DND-41 (cell line): Measurements from ENCODE around the gene HDAC4.

Source experiments
- EZH2 ChIP-seq: IDR thresholded peaks from 3 replicates; pipeline ENCODE4 v1.6.1; 2012; ENCODE audit warnings: borderline replicate concordance, low read depth, mild to moderate bottlenecking, moderate library complexity, low read length, inconsistent platforms; ENCODE audit not compliant: severe bottlenecking
- TF ChIP-seq, protein P1 (sequence below): IDR thresholded peaks from 2 replicates; pipeline ENCODE4 v1.5.1; 2012; ENCODE audit warnings: borderline replicate concordance, low read length, moderate library complexity, mild to moderate bottlenecking; ENCODE audit not compliant: poor library complexity, severe bottlenecking; ENCODE audit errors: extremely low read depth

DNA sequence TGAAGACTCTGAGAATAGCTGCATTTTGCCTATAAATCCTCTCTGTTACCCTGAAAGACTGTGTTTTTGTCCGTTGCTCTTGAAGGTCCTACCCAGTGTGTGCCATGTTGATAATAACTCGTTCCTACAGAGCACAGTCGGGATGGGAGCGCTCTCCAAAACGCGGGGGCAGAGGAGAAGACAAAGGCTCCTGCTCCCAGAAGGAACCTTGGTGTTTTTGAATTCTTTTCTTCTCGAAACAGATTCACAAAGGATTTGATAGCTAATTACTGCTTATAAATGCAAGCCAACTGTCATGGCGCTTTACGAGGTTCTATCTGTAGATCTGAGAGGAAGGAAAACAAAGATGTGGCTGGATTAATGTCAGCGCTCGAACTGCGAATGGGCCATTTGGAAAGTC, 19.3 kb upstream of the HDAC4 start:
- TF ChIP-seq, protein P1, sequence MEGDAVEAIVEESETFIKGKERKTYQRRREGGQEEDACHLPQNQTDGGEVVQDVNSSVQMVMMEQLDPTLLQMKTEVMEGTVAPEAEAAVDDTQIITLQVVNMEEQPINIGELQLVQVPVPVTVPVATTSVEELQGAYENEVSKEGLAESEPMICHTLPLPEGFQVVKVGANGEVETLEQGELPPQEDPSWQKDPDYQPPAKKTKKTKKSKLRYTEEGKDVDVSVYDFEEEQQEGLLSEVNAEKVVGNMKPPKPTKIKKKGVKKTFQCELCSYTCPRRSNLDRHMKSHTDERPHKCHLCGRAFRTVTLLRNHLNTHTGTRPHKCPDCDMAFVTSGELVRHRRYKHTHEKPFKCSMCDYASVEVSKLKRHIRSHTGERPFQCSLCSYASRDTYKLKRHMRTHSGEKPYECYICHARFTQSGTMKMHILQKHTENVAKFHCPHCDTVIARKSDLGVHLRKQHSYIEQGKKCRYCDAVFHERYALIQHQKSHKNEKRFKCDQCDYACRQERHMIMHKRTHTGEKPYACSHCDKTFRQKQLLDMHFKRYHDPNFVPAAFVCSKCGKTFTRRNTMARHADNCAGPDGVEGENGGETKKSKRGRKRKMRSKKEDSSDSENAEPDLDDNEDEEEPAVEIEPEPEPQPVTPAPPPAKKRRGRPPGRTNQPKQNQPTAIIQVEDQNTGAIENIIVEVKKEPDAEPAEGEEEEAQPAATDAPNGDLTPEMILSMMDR = no peak
- no peak for TF ChIP-seq EZH2
